ENCODE data around the gene SHD.
"Not testable (repeated sequence)": the region's sequence is repeated elsewhere in the genome, so short reads cannot be mapped to it uniquely, and the experiment has no call there.

Gene SHD

GRCh38 chr19:4326837-4327251, 47.8 kb downstream of the SHD start:
- TF ChIP-seq CTCF (IDR thresholded peaks at IDR 0.05; ENCODE audit: low read depth, low read length) = no peak
- no peak overlapping the region for H3K4me3 ChIP-seq (ENCODE audit: low read depth, low read length)

DNA sequence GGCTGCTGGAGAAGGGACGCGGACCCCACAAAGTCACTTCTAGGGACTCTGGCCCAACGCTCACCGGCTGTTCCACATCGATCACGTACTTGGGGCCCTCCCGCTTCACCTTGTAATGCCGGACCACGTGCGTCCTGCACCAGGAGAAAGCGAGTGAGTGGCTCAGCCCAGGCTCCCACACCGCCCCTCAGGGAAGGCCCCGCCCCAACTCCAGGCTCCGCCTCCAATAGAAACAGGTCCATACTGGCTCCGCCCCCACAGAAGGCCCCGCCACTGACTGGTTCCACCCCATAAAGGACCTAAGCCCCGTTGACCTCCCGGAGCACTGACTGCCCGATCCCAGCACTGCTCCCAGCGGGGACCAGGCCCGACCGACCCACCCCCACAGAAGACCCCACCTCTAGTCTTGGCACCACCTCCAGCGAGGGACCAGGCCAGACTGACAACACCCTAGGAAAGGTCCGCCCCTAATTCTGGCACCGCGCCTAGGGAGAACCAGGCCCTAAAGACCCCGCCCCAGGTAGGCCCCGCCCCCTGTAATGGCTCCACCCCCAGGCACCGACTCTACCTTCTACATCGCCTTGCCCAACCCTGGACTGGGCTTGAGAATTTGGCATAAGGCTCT, 48.3 kb downstream of the SHD start:
- H3K4me3 ChIP-seq (ENCODE audit: low read depth, low read length) = no peak overlapping the region
- TF ChIP-seq CTCF (IDR thresholded peaks at IDR 0.05; ENCODE audit: low read depth, low read length) = no peak

DNA sequence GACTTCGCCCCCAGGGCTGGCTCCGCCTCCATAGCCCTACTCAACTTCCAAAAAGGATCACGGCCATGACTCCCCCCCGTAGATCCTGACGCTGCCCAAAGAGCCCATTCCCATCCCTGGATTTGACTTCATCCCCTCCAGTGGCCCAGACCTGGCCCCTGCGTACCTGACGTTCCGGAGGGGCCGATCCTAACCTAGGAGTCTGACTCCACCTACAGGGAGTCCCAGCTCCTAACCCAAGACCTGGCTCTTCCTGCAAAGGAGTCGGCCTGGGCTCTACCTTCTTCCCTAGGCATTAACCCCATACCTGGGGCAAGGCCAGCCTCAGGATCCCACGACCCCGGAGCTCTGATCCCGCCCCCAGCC, 48.8 kb downstream of the SHD start:
- no peak overlapping the region for H3K4me3 ChIP-seq (ENCODE audit: low read depth, low read length)
- no peak for TF ChIP-seq CTCF (IDR thresholded peaks at IDR 0.05; ENCODE audit: low read depth, low read length)

GRCh38 chr19:4328243-4328990, 49.4 kb downstream of the SHD start:
- no peak overlapping the region for H3K4me3 ChIP-seq (ENCODE audit: low read depth, low read length)
- no peak for TF ChIP-seq CTCF (IDR thresholded peaks at IDR 0.05; ENCODE audit: low read depth, low read length)

DNA sequence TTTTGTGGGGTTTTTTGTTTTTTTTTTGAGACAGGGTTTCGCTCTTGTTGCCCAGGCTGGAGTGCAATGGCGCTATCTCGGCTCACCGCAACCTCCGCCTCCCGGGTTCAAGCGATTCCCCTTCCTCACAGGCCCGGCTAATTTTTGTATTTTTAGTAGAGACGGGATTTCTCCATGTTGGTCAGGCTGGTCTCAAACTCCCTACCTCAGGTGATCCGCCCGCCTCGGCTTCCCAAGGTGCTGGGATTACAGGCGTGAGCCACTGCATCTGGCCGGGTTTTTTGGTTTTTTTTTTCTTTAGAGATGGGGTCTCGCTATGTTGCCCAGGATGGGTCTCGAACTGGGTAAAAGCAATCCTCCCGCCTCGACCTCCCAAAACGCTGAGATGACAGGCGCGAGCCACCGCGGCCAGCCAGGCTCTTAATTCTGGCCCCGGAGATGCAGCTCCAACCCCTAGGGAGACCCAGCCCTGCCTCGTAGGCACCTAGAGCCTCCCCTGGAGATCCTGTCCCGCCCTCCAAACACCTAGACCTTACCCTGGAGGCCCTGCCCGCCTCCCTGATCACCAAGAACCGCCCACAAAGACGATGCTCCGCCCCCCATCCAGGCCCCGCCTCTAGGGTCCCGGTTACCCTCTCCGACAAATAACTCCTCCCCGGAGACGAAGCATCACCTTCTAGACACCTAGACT, 50.1 kb downstream of the SHD start:
- not testable (repeated sequence) for H3K4me3 ChIP-seq (ENCODE audit: low read depth, low read length)

GRCh38 chr19:4329858-4330257, 50.8 kb downstream of the SHD start:
- TF ChIP-seq CTCF (IDR thresholded peaks at IDR 0.05; ENCODE audit: low read depth, low read length) = no peak

DNA sequence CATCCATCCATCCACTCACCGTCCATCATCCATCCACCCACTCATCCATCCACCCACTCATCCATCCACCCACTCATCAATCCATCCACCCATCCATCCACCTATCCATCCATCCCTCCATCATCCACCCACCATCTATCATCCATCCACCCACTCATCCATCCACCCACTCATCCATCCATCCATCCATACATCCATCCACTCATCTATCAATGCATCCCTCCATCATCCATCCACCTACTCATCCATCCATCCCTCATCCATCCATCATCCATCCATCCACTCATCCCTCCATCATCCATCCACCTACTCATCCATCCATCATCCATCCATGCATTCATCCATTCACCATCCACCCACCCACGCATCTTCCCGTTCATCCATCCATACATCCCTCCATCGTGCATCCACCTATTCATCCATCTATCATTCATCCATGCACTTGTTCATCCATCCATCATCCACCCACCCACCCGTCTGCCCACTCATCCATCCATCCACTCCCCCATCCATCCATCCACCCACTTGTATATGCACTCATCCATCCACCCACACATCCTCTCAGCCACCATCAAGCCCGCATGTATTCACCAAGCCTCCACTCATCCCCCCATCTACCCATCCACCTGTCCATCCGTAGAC, 56.0 kb downstream of the SHD start:
- no peak for TF ChIP-seq CTCF (IDR thresholded peaks at IDR 0.05; ENCODE audit: low read depth, low read length)
- no peak overlapping the region for H3K4me3 ChIP-seq (ENCODE audit: low read depth, low read length)

More at GRCh38 chr19:4329858-4330257, 50.8 kb downstream of the SHD start:
- no peak overlapping the region for H3K4me3 ChIP-seq (ENCODE audit: low read depth, low read length)
